ENCODE measurements around the gene GAA.

The GAA gene

DNA sequence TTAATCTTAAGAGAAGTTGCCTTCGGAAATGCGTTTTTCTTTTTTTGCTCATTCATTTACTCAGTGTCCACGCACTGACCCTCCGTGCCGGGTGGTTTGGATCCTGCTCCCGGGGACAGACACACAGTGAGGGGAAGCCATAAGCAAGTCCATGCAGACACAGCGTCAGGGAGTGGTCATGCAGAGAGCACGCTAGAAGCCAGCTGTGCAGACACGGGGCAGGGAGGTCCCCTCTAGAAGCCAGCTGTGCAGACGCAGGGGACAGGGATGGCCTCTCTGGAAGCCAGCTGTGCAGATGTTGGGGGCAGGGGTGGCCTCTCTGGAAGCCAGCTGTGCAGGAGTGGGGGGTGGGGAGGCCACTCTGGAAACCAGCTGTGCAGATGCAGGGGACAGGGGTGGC, 4.8 kb downstream of the GAA start:
- TF ChIP-seq POLR2AphosphoS5 (IDR thresholded peaks at IDR 0.05; ENCODE audit: low read depth, low read length), result no peak
- TF ChIP-seq, protein P1, sequence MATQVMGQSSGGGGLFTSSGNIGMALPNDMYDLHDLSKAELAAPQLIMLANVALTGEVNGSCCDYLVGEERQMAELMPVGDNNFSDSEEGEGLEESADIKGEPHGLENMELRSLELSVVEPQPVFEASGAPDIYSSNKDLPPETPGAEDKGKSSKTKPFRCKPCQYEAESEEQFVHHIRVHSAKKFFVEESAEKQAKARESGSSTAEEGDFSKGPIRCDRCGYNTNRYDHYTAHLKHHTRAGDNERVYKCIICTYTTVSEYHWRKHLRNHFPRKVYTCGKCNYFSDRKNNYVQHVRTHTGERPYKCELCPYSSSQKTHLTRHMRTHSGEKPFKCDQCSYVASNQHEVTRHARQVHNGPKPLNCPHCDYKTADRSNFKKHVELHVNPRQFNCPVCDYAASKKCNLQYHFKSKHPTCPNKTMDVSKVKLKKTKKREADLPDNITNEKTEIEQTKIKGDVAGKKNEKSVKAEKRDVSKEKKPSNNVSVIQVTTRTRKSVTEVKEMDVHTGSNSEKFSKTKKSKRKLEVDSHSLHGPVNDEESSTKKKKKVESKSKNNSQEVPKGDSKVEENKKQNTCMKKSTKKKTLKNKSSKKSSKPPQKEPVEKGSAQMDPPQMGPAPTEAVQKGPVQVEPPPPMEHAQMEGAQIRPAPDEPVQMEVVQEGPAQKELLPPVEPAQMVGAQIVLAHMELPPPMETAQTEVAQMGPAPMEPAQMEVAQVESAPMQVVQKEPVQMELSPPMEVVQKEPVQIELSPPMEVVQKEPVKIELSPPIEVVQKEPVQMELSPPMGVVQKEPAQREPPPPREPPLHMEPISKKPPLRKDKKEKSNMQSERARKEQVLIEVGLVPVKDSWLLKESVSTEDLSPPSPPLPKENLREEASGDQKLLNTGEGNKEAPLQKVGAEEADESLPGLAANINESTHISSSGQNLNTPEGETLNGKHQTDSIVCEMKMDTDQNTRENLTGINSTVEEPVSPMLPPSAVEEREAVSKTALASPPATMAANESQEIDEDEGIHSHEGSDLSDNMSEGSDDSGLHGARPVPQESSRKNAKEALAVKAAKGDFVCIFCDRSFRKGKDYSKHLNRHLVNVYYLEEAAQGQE (IDR thresholded peaks at IDR 0.05; ENCODE audit: insufficient read depth in 1 of 2, low read depth in 2 of 2, low read length in 2 of 2), result no peak
- no peak for TF ChIP-seq SIN3A (IDR thresholded peaks at IDR 0.05; ENCODE audit: borderline replicate concordance, insufficient read depth, low read length)
- TF ChIP-seq FOXP2 (optimal IDR thresholded peaks at IDR 0.05; ENCODE audit: borderline replicate concordance, extremely low read depth, extremely low read length, insufficient read depth), result no peak
- TF ChIP-seq TAF1 (IDR thresholded peaks at IDR 0.05; ENCODE audit: borderline replicate concordance, insufficient read depth, low read length), result no peak

DNA sequence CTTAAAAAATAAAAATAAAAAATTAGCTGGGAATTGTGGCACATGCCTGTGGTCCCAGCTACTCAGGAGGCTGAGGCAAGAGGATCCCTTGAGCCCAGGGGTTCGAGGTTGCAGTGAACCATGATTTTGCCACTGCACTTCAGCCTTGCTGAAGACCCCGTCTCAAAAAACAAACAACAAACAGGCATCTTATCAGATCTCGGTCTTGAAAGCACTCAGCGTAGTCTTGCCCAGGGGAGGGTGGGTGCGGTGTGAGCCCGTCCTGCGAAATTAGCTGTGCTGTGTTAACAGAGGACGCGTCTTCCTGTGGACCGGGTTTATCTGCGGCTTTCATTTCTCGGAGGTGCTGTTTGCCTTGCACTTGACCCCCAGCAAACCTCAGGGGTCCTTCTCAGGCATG, 5.4 kb downstream of the GAA start:
- no peak for TF ChIP-seq FOXP2 (optimal IDR thresholded peaks at IDR 0.05; ENCODE audit: borderline replicate concordance, extremely low read depth, extremely low read length, insufficient read depth)
- no peak for TF ChIP-seq TAF1 (IDR thresholded peaks at IDR 0.05; ENCODE audit: borderline replicate concordance, insufficient read depth, low read length)
- no peak for TF ChIP-seq POLR2AphosphoS5 (IDR thresholded peaks at IDR 0.05; ENCODE audit: low read depth, low read length)
- TF ChIP-seq SIN3A (IDR thresholded peaks at IDR 0.05; ENCODE audit: borderline replicate concordance, insufficient read depth, low read length), result no peak
- TF ChIP-seq, protein P1 (IDR thresholded peaks at IDR 0.05; ENCODE audit: insufficient read depth in 1 of 2, low read depth in 2 of 2, low read length in 2 of 2), result no peak

- TF ChIP-seq, protein P1 (IDR thresholded peaks at IDR 0.05; ENCODE audit: insufficient read depth in 1 of 2, low read depth in 2 of 2, low read length in 2 of 2), result no peak
- no peak for TF ChIP-seq FOXP2 (optimal IDR thresholded peaks at IDR 0.05; ENCODE audit: borderline replicate concordance, extremely low read depth, extremely low read length, insufficient read depth)
Observed at GRCh38 chr17:80107231-80108021, 6.0 kb downstream of the GAA start.

GRCh38 chr17:80108036-80108971, 6.9 kb downstream of the GAA start:
- TF ChIP-seq FOXP2 (optimal IDR thresholded peaks at IDR 0.05; ENCODE audit: borderline replicate concordance, extremely low read depth, extremely low read length, insufficient read depth) (no peak), TAF1 (IDR thresholded peaks at IDR 0.05; ENCODE audit: borderline replicate concordance, insufficient read depth, low read length) (no peak), POLR2AphosphoS5 (IDR thresholded peaks at IDR 0.05; ENCODE audit: low read depth, low read length) (no peak), SIN3A (IDR thresholded peaks at IDR 0.05; ENCODE audit: borderline replicate concordance, insufficient read depth, low read length) (no peak)
- TF ChIP-seq, protein P1 (IDR thresholded peaks at IDR 0.05; ENCODE audit: insufficient read depth in 1 of 2, low read depth in 2 of 2, low read length in 2 of 2), result no peak
